Stimulated activated memory B cell treated with anti-CD40 and anti-IgM and Interleukin-4, amounts not matched to agents 10 μg/mL and 1 μg/mL and 100 μg/mL, for 72 hours (primary cell): ENCODE results near the gene S100A6.
"Not testable (repeated sequence)": the region's sequence is repeated elsewhere in the genome, so short reads cannot be mapped to it uniquely, and the experiment has no call there.

Experiments used
- ATAC-seq: fragments of 150-1000 bp; cut with Tn5 transposase; 2 replicates; pipeline ENCODE4 v1.10.0; 2021
- H3K27ac Mint-ChIP-seq: one replicate; pipeline ENCODE4 v1.8.0; 2022; ENCODE audit warnings: mild to moderate bottlenecking, mixed read lengths
- H3K27me3 Mint-ChIP-seq: one replicate; pipeline ENCODE4 v1.8.0; 2022; ENCODE audit warnings: mixed read lengths
- H3K36me3 Mint-ChIP-seq: one replicate; pipeline ENCODE4 v1.8.0; 2022; ENCODE audit warnings: mixed read lengths
- H3K4me1 Mint-ChIP-seq: one replicate; pipeline ENCODE4 v1.8.0; 2022; ENCODE audit warnings: mixed read lengths
- H3K4me3 Mint-ChIP-seq: one replicate; pipeline ENCODE4 v1.8.0; 2022; ENCODE audit warnings: mild to moderate bottlenecking, moderate library complexity, mixed read lengths
- H3K9me3 Mint-ChIP-seq: one replicate; pipeline ENCODE4 v1.8.0; 2022; ENCODE audit warnings: mixed read lengths

The S100A6 gene

GRCh38 chr1:153532181-153532580 is 3.6 kb downstream of the S100A6 start:
- no peak for ATAC-seq
- Mint-ChIP-seq H3K27me3 (no peaks in the 10 kb centered on the region), H3K27ac (peak overlapping the region; percentile 48), H3K4me3 (no peak overlapping the region), H3K4me1 (peaks cover 44% of the 10 kb centered on the region), H3K9me3 (no peaks in the 10 kb centered on the region), H3K36me3 (peaks cover 6% of the 10 kb centered on the region)

GRCh38 chr1:153531638-153532037 is 4.2 kb downstream of the S100A6 start:
- Mint-ChIP-seq H3K36me3 (peaks cover 6% of the 10 kb centered on the region), H3K4me1 (peaks cover 40% of the 10 kb centered on the region), H3K4me3 (no peak overlapping the region), H3K27ac (no peak overlapping the region), H3K27me3 (no peaks in the 10 kb centered on the region), H3K9me3 (no peaks in the 10 kb centered on the region)
- no peak for ATAC-seq

GRCh38 chr1:153527683-153528040 is 8.1 kb downstream of the S100A6 start:
- Mint-ChIP-seq H3K9me3 (no peaks in the 10 kb centered on the region), H3K27me3 (no peaks in the 10 kb centered on the region), H3K4me3 (no peak overlapping the region), H3K36me3 (no peaks in the 10 kb centered on the region), H3K27ac (no peak overlapping the region), H3K4me1 (peaks cover 7% of the 10 kb centered on the region)
- no peak for ATAC-seq

GRCh38 chr1:153527023-153527682 is 8.6 kb downstream of the S100A6 start:
- H3K36me3 Mint-ChIP-seq: no peaks in the 10 kb centered on the region
- no peak for ATAC-seq
- no peak overlapping the region for H3K4me3 Mint-ChIP-seq
- H3K9me3 Mint-ChIP-seq: no peaks in the 10 kb centered on the region
- peaks cover 2% of the 10 kb centered on the region for H3K4me1 Mint-ChIP-seq
- no peaks in the 10 kb centered on the region for H3K27me3 Mint-ChIP-seq
- H3K27ac Mint-ChIP-seq: no peak overlapping the region

GRCh38 chr1:153526132-153526543 is 9.7 kb downstream of the S100A6 start:
- H3K36me3 Mint-ChIP-seq: no peaks in the 10 kb centered on the region
- H3K27ac Mint-ChIP-seq: no peak overlapping the region
- H3K4me1 Mint-ChIP-seq: no peaks in the 10 kb centered on the region
- no peaks in the 10 kb centered on the region for H3K27me3 Mint-ChIP-seq
- no peak overlapping the region for H3K4me3 Mint-ChIP-seq
- no peak for ATAC-seq
- H3K9me3 Mint-ChIP-seq: no peaks in the 10 kb centered on the region

- no peak overlapping the region for H3K4me3 Mint-ChIP-seq
These were observed 10.6 kb downstream of the S100A6 start for GRCh38 chr1:153525088-153525728.

GRCh38 chr1:153522353-153523048 is 13.3 kb downstream of the S100A6 start:
- not testable (repeated sequence) for H3K36me3 Mint-ChIP-seq, H3K27me3 Mint-ChIP-seq, H3K4me1 Mint-ChIP-seq, H3K9me3 Mint-ChIP-seq, H3K27ac Mint-ChIP-seq, ATAC-seq, H3K4me3 Mint-ChIP-seq

More at GRCh38 chr1:153525088-153525728, 10.6 kb downstream of the S100A6 start:
- Mint-ChIP-seq H3K9me3 (no peaks in the 10 kb centered on the region), H3K36me3 (no peaks in the 10 kb centered on the region), H3K27ac (no peak overlapping the region), H3K4me1 (no peaks in the 10 kb centered on the region), H3K27me3 (peaks cover 2% of the 10 kb centered on the region)
- ATAC-seq: no peak

- not testable (repeated sequence) for H3K27ac Mint-ChIP-seq, H3K9me3 Mint-ChIP-seq, H3K27me3 Mint-ChIP-seq, H3K4me1 Mint-ChIP-seq, H3K4me3 Mint-ChIP-seq, ATAC-seq, H3K36me3 Mint-ChIP-seq
These were observed 14.0 kb downstream of the S100A6 start for GRCh38 chr1:153521808-153522207.

GRCh38 chr1:153520818-153521476 is 14.8 kb downstream of the S100A6 start:
- no peak for ATAC-seq
- H3K9me3 Mint-ChIP-seq: no peaks in the 10 kb centered on the region
- no peaks in the 10 kb centered on the region for H3K36me3 Mint-ChIP-seq
- no peak overlapping the region for H3K27ac Mint-ChIP-seq
- H3K4me1 Mint-ChIP-seq: peaks cover 14% of the 10 kb centered on the region
- H3K27me3 Mint-ChIP-seq: peaks cover 9% of the 10 kb centered on the region
- H3K4me3 Mint-ChIP-seq: no peak overlapping the region

GRCh38 chr1:153520137-153520691 is 15.6 kb downstream of the S100A6 start:
- H3K36me3 Mint-ChIP-seq, H3K27me3 Mint-ChIP-seq, H3K9me3 Mint-ChIP-seq, ATAC-seq, H3K4me3 Mint-ChIP-seq: not testable (repeated sequence)
- Mint-ChIP-seq H3K27ac (peak overlapping the region; percentile 23), H3K4me1 (peaks cover 14% of the 10 kb centered on the region)

GRCh38 chr1:153519242-153519641 is 16.5 kb downstream of the S100A6 start:
- no peak overlapping the region for H3K4me3 Mint-ChIP-seq
- H3K36me3 Mint-ChIP-seq: no peaks in the 10 kb centered on the region
- H3K9me3 Mint-ChIP-seq: no peaks in the 10 kb centered on the region
- H3K27ac Mint-ChIP-seq: peak overlapping the region; percentile 23
- peaks cover 14% of the 10 kb centered on the region for H3K4me1 Mint-ChIP-seq
- no peak for ATAC-seq
- peaks cover 9% of the 10 kb centered on the region for H3K27me3 Mint-ChIP-seq

- Mint-ChIP-seq H3K4me1 (peaks cover 19% of the 10 kb centered on the region), H3K9me3 (no peaks in the 10 kb centered on the region), H3K27ac (no peak overlapping the region), H3K36me3 (no peaks in the 10 kb centered on the region), H3K27me3 (peaks cover 9% of the 10 kb centered on the region), H3K4me3 (no peak overlapping the region)
- no peak for ATAC-seq
These were observed 20.0 kb downstream of the S100A6 start for GRCh38 chr1:153515504-153516394.

- Mint-ChIP-seq H3K27ac (no peak overlapping the region), H3K36me3 (no peaks in the 10 kb centered on the region), H3K9me3 (no peaks in the 10 kb centered on the region), H3K4me1 (peaks cover 20% of the 10 kb centered on the region), H3K4me3 (no peak overlapping the region), H3K27me3 (no peaks in the 10 kb centered on the region)
- ATAC-seq: no peak
These were observed 22.1 kb downstream of the S100A6 start for GRCh38 chr1:153513666-153514065.

- no peak overlapping the region for H3K27ac Mint-ChIP-seq
These were observed 22.8 kb downstream of the S100A6 start for GRCh38 chr1:153513023-153513422.

More at GRCh38 chr1:153513023-153513422, 22.8 kb downstream of the S100A6 start:
- Mint-ChIP-seq H3K27me3 (no peaks in the 10 kb centered on the region), H3K4me1 (peaks cover 14% of the 10 kb centered on the region), H3K36me3 (no peaks in the 10 kb centered on the region), H3K9me3 (no peaks in the 10 kb centered on the region), H3K4me3 (no peak overlapping the region)
- ATAC-seq: no peak
